GM19025 (cell line): ENCODE results near the gene KCNJ14.

Experiments used
- ATAC-seq: cut with Tn5 transposase; IDR thresholded peaks from one replicate; pipeline ENCODE4 v1.9.1; 2021; ENCODE audit warnings: mild to moderate bottlenecking, low read depth, moderate library complexity; ENCODE audit not compliant: unreplicated experiment

Gene KCNJ14

GRCh38 chr19:48501494-48502349 lies 46.3 kb downstream of the KCNJ14 start:
- no peak for ATAC-seq

- no peak for ATAC-seq
Observed at GRCh38 chr19:48502350-48503018, 47.1 kb downstream of the KCNJ14 start.

- no peak for ATAC-seq
Observed at GRCh38 chr19:48506138-48506733, 50.9 kb downstream of the KCNJ14 start.

GRCh38 chr19:48507911-48508439 lies 52.6 kb downstream of the KCNJ14 start:
- ATAC-seq, result no peak

DNA sequence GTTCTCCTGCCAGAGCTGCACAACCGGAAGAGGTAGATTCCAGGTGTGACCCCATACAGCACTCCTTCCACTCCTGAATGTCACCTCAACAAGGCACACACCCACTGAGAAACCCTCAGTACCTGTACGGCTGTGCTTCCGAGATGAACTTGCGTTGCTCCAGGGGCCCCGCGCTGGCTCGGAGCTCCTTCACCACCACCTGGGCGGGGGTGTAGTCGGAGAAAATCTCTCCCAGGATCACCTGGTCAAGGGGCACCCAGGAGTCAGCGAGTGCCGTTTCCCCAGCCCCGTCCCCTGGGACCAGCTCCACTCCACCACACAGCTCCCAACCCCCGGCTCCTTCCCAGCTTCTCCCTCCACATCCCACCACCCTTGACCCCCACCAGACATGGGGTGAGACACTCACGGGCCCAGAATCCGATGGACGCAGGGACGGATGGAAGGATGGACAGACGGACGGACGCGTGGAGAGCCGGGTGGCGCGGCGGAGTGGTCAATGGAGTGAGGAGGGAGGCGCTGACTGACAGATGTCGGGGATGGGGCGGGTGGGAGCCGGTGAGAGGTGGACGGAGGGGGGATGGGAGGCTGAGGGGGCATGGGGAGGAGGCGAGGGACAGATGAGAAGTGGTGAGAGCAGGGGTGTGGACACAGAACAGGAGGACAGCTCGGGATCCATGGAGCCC lies 53.5 kb downstream of the KCNJ14 start:
- no peak for ATAC-seq

DNA sequence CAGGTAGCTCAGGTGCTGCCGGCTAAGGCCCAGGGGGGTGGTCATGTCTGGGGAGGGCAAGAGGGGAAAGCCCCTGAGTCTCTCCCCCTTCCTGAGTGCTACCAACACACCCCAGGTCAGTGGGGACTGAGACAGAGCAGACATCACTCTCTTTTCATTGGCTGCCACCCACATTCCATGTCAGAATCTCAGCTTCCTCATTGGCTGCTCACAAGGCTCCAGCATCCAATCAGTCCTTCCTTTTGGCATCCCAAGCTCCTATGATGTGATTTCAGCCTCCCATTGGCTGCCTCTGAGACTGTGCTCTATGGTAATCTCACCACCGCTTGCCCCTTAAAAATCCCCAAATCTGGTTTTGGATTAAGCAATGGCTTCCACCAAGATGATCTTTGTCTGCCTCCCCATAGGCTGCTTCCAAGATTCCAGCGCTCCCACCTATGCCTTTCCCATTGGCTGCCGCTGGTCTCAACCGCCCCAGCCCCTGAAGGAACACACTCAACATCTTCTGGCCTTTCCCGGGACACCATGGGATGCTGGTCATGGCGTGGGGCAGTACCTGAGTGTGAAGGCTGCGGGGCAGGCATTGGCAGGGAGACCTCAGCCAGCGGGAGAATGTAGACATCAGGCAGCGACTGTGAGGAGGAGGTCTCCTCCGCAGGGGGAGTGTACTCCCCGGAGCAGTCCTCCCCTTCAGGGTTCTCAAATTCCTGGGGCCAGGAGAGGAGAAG lies 54.3 kb downstream of the KCNJ14 start:
- ATAC-seq, result no peak

- ATAC-seq, result no peak
Observed at GRCh38 chr19:48510421-48511268, 55.3 kb downstream of the KCNJ14 start.

DNA sequence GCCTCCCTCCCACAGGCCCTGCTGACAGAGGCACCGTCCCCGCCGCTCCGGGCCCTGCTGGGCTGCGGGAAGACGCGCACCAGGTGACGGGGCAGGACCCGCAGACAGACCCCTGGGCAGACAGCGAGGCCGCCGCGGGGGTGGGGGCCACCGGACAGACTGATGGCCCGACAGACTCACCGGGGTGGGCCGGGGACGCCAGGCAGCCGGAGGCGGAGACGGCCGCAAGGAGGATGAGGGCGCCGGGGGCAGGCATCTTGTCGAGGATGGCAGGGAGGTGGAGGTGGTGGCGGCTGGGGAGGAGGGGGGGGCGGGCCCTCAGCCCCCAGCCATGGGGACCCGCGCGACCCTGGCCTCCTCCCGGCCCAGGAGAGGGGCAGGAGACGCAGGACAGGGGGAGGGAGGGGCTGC lies 56.0 kb downstream of the KCNJ14 start:
- no peak for ATAC-seq

DNA sequence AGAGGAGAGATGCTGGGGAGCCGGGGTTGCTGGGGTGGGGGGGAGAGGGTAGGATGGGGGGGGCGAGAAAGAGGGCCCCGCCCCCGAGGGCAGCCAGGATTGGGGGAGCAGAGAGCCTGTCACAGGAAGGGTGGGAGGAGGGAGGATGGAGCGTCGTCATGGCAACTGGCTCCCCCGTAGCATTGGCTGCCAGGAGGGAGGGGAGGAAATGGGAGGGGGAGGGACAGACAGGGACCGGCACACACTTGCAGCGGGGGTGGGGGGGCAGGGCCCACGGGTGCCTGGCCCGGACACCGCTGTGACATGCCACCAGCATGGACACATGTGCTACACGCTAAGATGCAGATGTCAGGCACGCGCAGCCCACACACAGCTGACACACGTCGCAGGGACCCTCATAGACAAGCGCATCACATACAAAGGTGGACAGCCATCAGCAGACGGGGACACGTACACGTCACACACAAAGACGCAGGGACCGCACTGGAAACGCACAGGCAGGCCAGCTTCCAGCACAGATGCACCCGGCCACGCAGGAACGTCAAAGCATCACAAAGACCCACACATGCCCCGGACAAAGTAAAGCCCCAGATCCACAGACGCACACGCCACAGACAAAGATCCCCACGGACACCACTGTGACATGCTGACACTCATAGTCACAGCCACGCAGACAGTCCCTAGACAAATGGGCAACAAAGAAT lies 56.6 kb downstream of the KCNJ14 start, which contains the start of gene LMTK3:
Gene LMTK3 (minus strand): TSS at position 36 of the 704 bp plus-strand sequence. CDS start 259 bp downstream, outside the sequence.
- ATAC-seq, result no peak

DNA sequence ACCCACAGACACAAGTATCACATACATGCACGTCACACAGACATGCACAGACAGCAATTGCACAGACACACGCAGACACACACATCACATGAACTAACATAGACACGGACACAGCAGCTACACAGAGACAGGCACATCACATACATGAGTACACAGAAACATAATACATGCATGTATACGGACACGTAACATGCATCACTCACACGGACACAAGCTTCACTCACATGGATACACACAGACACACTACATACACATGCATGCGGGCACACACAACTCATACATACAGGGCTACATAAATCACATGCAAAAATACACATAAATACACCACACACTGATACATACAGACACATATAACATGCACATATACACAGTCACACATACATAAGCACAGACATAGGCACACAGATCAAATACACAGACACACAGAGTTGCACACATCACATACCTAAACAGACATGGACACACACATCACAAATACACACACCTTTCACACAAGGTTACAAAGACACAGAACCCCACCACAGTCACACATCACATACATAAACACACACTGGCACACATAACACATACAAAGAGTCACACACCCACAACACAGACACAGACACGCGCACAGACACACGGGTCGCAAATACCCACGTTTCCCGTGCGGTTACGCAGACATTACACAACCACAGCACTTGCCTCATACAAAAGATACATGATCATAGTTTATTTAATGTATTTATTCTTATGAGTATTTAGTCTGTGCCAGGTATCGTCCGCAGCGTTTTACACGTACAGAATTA lies 57.3 kb downstream of the KCNJ14 start:
- no peak for ATAC-seq

GRCh38 chr19:48513289-48514122 lies 58.1 kb downstream of the KCNJ14 start:
- ATAC-seq, result no peak

DNA sequence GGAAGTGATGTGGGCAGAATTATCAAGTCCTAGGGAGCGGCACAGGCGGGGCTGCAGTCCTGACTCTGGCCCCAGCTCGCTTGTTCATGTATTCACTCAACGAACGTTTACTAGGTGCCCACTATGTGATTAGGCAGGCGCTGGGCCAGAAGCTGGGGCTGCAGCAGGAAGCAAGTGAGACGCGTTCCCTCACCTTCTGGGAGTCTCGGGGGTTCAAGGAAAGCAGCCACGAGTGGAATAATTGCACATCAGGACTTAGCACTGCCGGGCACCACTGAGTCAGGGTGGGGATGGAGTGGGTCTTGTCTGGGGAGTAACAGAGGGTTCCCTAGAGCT lies 58.7 kb downstream of the KCNJ14 start:
- no peak for ATAC-seq

DNA sequence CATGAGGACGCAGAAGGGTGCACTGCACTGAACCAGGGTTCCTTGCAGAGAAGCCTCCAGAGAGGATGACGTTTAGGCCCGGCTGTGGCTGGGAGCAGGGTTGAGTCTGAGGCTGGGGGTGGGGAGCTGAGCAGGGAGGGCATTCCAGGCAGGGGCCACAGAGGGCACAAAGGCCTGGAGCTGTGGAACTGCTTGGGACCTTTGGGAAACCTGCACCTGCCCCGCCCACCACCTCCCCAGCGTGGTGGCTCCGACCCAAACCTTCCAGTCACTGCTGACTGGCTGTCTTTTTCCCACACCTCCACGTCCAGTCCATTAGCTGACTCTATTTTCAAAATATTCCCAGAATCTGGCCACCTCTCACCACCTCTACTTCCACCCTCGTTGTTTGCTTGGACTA lies 61.2 kb downstream of the KCNJ14 start:
- ATAC-seq, result no peak
